Renal cortical epithelial cell (primary cell): Measurements from ENCODE around the gene SCYGR8. TPM values are rescaled to one million over a fixed set of nuclear protein-coding genes. Genes with fewer than 3 reads are reported as not detected.
"Not testable (repeated sequence)": the region's sequence is repeated elsewhere in the genome, so short reads cannot be mapped to it uniquely, and the experiment has no call there.

Source experiments
- DNase-seq: peaks from one replicate; pipeline ENCODE4 v3.0.0-alpha.2; 2011; ENCODE audit warnings: low read depth
- total RNA-seq: library from RNA; depleted of rRNA; stranded (reverse); fragments of >200 nt; gene quantifications from 2 replicates; pipeline ENCODE4 v1.2.3, GENCODE V29; 2014

The SCYGR8 gene, protein sequence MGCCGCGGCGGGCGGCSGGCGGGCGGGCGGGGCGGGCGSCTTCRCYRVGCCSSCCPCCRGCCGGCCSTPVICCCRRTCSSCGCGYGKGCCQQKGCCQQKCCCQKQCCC
- not detected in 2 replicates for total RNA-seq

DNA sequence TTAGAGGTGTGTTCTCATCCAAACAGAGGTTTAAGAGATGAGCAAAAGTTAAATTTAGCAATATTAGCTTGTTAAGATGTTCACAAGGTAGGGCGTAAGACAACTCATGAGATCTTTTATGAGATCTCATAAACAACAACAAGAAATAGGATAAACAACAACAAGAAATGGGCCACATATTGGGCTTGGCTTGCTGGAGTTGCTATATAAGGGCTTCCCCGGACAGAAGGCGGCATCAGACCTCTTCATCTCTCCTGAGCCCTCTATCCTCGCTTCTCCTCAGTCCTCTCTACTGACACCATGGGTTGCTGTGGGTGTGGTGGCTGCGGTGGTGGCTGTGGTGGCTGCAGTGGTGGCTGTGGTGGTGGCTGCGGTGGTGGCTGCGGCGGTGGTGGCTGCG lies at the start of gene SCYGR8:
TSS of gene SCYGR8 (plus strand) at position 301 of the 400 bp plus-strand sequence. CDS start at position 301, 0 bp downstream.
- DNase-seq = no peak

DNA sequence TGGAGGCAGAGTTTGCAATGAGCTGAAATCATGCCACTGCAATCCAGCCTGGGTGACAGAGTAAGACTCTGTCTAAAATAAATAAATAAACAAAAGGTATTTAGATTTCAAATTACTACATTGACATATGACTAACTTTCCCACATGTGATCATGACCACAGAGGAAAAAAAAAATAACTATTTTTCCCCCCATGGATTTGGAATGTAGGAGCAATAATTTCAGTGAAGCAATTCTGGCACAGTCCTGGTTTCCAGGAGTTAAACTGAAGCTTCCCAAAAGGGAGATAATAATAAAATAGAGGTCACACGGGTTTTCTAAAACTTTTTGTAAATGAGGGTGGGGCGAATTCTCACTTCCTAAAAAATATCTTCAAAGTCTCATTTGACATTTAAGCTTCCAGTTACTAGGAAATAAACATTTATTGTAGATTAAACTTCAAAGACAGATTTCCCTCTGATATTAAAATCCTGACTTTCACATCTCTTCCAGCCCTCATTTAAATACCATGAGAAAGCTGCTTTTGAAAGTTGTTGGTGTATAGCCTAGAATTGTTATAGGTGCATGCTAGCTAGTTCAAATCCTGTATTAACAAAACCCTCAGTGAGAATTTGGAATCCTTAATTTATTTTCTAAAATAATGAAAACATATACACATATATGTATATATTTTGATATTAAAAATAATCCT lies 48.6 kb upstream of the SCYGR8 start:
- peak; percentile 27 for DNase-seq

DNA sequence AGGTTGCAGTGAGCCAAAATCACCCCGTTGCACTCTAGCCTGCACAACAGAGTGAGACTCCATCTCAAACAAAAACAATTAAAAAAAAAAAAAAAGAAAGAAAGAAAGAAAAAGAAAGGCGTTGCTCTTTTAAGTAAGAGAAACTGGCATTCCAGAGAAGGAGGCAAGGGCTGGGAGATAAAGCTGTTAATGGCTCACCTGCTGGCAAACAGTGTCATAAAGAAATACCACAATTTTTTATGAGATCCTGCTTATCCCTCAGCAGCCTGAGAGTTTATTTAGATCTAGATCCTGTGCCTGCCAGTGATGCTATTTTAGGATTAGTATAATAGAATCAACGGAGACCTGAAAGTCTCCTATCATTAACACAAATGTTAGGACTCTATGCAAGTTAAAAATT lies 44.1 kb upstream of the SCYGR8 start:
- no peak for DNase-seq

DNA sequence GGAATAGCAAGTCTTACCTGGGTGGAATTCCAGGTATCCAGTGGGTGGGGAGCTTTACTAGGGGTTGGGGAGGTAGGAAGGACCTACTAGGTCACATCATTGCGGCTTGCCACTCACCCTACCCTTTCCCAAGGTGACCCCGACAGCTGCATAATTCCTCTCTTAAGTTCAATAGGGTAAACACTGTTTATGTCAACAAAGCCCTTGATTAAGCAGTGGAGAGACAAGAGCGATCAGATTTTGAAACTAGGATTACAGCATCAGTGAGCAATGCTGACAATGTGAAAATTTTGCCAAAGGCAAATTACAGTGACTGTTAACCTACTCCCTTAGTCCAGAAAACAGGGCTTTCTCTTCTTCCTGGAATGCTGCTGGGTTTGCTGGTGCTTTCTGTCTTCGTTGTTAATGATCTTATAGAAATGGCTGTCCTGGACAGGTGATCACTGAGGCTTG lies 42.4 kb upstream of the SCYGR8 start:
- peak; percentile 83 for DNase-seq

DNA sequence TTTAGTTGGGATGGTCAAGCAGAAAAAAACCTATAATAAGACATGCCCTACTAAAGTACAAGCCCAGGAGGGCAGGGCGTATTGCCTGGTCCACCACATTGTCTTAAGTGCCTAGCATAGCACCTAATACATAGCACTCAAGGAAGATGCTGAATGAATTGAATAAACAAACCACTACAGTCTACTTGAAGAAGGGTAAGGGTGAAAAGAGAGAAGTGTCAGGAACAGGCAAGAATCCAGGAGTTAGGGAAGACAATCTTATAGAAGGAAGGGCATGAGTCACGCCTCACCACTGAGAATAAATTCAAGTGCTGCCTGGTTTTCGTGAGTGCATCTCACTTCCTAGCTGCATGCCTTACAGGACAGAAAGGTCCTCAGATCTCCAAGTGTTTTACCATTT lies 41.7 kb upstream of the SCYGR8 start:
- peak; percentile 7 for DNase-seq

DNA sequence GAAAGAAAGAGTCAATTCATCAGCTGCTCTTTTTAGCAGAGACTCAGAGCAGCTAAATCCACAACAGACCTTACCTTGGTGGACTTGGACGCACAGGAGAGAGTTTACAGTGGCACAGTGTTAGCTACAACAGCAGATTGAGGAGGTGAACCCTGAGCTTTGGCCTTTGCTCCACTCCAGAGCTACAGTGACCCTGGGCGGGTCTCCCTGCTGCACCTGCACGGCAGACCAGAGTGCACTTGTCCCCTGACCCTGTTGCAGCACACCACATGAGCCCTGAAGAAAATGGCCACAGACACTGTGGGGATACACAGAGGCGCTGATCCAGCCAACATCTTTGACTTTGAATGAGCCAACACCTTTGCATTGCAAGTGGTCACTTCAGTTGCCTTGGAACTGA lies 38.8 kb upstream of the SCYGR8 start:
- no peak for DNase-seq

DNA sequence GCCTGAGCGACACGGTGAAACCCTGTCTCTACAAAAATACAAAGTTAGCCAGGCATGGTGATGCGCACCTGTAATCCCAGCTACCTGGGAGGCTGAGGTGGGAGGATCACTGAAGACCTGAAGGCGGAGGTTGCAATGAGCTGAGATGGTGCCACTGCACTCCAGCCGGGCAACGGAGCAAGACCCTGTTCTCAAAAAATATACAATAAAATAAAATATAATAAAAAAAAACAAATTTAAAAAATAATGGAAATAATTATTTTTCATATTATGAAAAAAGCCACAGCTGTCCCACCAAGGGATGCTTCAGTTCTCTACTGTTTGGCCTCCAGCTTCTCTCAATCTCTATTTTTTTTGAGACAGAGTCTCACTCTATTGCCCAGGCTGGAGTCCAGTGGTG lies 38.3 kb upstream of the SCYGR8 start:
- DNase-seq = no peak

DNA sequence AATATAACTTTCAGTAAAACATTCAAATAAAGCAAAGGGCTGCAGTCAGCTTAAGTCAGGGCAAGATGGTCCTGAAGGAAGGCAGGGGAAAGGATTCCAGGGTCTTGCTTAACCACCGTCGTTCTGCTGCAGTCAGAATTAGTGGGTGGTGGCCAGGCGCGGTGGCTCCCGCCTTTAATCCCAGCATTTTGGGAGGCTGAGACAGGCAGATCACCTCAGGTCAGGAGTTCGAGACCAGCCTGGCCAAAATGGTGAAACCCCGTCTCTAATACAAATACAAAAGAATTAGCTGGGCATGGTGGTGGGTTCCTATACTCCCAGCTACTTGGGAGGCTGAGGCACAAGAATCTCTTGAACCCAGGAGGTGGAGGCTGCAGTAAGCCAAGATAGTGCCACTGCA lies 34.7 kb upstream of the SCYGR8 start:
- no peak for DNase-seq

DNA sequence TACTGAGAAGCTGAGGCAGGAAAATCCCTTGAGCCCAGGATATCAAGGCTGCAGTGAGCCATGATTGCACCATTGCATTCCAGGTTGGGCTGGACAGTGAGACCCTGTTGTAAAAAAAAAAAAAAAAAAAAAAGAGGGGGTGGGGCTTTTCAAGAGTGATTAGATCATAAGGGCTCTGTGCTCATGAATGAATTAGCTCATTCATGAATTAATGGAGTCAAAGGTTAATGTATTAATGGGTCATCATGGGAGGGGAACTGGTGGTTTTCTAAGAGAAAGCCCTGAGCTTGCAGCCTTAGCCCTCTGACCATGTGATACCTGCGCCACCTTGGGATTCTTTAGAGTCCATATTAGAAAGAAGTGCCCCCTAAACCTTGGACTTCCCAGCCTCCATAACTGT lies 32.4 kb upstream of the SCYGR8 start:
- peak; percentile 32 for DNase-seq

DNA sequence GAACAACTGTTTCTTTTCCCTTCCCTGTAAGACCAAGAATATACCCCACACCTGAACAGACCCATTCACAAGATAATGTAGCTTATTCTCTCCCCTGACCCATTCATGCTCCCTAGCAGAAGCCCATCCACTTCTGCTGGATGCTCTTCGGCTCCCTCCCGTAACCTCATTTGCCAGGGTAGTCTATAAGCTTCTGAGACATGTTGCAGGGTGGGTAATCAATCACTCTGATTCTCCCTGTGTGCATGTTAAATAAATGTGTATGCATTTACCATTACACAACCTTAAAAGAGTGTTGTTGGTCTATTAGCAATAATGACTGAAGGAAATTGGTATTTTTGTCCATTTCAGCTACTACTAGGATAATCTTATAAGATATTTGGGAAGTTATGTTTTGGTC lies 29.2 kb upstream of the SCYGR8 start:
- no peak for DNase-seq

DNA sequence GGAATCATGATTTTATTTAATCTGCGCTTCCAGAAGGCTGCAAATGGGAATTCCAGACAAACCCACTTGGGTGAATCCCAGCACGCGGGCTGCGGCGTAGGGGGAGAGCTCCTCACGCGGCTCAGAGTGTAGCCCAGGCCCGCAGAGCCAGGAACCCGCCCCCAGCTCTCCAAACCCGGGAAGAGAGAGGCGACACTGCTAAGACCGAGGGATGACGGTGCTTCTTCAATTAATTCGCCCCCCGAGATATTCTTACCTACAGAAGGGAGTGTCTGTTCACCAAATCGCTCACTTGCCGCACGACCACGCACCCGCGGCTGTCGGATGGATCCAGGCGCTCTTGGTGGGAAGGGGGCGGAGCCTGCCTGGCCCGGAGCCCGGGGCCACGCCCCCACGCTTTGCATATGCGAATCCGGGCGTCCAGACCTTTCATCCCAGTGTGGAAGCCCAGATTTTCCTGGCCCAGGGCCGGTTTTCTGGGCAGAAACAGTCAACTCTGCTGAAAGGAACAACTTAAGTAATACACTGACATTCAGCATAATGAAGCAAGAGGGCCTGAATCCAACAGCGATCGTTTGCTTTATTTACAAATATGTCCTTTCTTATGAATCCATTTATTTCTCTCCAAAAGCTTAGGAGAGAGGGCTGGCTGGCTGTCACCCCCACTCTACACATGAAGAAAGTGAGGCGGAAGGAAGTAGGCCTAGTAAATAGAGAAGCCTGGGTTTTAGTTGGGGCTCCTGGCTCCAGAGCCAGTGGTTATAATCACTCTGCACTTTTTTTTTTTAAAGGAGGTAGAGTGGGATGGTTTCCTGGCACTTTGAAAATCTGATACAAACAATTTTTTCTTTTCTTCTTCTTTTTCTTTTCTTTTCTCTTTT lies 27.8 kb upstream of the SCYGR8 start, which contains the start of gene SLC19A3:
TSS of gene SLC19A3 (minus strand) at position 342 of the 881 bp plus-strand sequence. CDS start 15,710 bp downstream, outside the sequence.
- peak; percentile 82 for DNase-seq

DNA sequence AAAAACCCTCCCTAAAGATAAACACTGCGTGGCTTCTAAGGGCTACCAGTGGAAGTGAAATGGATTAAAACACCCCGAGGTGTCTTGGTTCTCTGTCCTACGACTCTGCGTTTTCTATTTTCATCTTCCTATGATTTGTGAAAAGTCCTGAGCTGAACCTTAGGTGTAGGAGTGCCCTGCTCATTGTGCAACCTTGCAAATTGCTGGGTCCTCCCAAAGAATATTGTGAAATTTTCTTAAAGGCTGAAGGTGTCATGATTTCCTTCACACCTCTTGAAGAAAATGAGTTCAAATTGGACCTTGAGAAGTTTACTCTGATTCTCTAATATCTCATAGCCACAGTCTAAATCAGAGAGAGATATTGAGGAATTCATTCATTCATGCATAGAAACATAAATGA lies 26.1 kb upstream of the SCYGR8 start:
- peak; percentile 14 for DNase-seq

DNA sequence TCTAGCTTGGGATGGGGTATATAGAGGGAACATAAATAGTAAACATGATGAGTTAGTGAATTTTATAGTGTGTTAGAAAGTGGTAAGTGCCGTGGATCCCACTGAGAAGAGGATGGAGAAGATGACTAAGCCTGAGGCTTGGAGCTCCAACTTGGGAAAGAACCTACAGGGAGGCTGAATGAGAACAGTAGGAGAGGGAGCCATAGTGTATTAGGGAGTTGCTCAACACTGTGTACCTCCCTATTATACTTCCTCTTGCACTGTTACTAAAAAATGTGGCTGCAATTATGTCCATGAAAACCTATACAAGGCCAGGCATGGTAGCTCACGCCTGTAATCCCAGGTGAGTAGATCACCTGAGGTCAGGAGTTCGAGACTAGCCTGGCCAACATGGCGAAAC lies 25.0 kb upstream of the SCYGR8 start:
- DNase-seq = peak; percentile 11

DNA sequence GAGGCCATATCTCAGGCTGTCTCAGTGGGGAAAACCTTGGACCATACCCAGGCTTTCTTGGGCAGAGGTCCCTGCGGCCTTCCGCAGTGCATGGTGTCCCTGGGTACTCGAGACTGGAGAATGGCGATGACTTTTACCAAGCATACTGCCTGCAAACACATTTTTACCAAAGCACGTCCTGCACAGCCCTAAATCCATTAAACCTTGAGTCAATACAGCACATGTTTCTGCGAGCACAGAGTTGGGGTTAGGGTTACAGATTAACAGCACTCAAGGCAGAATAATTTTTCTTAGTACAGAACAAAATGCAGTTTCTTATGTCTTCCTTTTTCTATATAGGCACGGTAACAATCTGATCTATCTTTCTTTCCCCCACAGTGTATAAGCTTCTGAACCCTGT lies 22.9 kb upstream of the SCYGR8 start:
- peak; percentile 70 for DNase-seq

DNA sequence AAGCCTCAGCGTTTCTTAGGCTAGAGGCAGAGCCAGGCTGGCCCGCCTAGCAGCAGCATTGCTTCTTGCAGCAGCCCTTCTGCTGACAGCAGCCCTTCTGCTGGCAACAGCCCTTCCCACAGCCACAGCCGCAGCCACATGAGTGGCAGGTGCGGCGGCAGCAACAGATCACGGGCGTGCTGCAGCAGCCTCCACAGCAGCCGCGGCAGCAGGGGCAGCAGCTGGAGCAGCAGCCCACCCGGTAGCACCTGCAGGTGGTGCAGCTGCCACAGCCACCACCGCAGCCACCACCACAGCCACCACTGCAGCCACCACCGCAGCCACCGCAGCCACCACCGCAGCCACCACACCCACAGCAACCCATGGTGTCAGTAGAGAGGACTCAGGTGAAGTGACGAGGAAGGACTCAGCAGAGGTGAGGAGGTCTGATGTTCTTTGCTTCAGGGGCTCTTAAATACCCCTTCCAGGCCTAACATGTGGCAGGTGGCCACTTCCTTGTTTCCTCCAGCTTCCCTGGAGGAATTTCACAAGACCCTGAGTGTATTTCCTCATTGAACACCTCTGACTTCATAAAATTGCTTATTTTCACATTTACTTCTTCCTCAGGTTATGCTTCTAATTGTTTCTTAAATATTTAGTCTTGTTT lies 21.2 kb upstream of the SCYGR8 start, which contains the start of gene SCYGR6:
TSS of gene SCYGR6 (minus strand) at position 364 of the 646 bp plus-strand sequence. CDS start at position 364, 0 bp downstream.
- peak; percentile 28 for DNase-seq

DNA sequence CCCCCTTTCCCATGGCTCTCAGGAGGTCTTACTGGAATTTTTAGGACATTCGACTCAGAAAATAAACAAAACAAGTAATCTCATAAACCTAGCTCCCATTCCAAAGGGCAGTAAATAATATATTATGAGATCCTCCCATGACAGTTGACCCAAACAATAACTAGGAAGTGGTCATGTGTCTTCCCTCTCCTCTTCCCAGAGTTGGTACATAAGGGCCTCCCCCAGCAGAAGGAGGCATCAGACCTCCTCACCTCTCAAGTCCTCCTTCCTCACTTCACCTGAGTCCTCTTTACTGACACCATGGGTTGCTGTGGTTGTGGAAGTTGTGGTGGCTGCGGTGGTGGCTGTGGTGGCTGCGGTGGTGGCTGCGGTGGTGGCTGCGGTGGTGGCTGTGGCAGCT lies 17.7 kb upstream of the SCYGR8 start, which contains the start of gene SCYGR7:
TSS of gene SCYGR7 (plus strand) at position 301 of the 400 bp plus-strand sequence. CDS start at position 301, 0 bp downstream.
- DNase-seq = no peak

DNA sequence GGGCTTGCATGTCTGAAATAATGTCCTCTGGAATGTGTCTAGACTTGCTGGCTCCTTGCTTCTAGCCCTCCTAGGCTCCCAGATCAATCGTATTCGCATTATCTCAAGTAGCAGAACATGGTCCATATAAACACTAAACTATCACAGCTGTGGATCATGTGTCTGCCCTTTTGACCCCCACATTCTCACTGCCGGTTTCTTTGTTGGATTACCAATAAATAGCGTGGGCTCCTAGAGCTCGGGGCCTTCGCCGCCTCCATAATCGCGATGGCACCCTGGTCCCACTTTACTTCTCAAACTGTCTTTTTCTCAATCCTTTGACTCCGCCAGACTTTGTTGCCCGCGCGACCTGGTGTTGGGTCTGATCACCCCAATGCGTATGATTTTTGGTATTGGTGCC lies 6.3 kb upstream of the SCYGR8 start:
- no peak for DNase-seq

DNA sequence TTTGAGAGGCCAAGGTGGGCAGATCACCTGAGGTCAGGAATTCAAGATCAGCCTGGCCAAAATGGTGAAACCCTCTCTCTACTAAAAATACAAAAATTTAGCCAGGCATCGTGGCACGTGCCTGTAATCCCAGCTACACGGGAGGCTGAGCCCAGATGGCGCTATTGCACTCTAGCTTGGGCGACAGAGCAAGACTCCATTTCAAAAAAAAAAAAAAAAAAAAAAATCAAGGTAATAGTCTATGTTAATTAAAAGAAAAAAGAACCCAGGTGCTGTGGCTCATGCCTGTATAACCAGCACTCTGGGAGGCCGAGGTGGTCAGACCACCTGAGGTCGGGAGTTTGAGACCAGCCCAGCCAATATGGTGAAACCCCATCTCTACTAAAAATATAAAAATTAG lies 5.0 kb upstream of the SCYGR8 start:
- DNase-seq = peak; percentile 28

DNA sequence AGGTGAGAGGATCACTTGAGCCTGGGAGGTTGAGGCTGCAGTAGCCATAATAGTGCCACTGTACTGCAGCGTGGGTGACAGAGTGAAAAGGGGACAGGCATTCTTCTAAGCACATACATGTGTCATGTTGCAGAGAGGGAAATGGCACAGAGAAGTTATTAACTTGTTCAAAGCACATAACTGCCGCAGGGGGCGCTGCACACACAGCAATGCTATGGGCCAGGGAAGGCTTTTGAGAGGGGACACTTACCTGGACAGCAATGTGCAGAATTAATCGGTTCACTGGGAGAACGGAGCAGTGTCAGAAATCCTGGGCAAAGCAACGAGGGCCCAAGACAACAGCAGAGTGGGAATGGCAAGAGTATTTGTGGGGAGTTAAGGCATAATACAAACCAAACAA lies 2.4 kb downstream of the SCYGR8 start:
- DNase-seq = no peak

DNA sequence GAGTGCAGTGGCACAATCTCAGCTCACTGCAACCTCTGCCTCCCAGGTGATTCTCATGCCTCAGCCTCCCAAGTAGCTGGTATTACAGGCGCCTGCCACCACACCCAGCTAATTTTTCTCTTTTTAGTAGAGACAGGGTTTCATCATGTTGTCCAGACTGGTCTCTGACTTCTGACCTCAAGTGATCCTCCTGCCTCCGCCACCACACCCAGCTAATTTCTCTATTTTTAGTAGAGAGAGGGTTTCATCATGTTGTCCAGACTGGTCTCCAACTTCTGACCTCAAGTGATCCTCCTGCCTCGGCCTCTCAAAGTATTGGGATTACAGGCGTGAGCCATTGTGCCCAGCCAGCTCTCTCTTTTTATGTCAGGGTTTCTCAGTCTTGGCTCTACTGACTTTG lies 10.6 kb downstream of the SCYGR8 start:
- DNase-seq = not testable (repeated sequence)

DNA sequence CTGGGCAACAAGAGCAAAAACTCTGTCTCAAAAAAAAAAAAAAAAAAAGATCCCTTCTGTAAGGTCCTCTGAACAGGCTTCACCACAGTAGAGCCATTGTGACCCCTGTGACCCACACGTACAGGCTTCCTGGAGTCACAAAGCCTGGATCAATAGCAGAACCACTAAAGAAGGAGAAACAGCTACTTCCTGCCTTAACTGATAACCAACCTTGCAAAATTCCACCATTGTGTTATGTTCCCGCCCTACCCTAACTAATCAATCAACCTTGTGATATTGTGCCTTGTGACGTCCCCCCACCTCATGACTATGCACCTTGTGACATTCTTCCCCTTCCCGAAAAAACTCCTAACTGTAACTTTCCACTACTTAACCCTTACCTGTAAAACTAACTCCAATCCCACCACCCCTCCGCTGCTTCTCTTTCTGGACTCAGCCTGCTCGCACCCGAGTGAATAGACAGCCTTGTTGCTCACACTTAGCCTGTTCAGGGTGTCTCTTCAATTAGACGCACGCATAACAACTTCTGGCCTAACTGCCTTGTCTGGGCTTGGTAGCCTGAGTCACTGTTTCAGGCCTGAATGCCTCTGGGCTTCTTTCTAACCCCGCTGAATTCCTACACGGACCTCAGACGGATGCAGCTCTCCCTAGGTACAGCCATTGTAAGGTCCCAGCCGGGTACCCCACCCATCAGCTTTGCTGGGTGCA lies 13.9 kb downstream of the SCYGR8 start:
- DNase-seq = peak; percentile 98
